ENCODE measurements around the gene DCN. TPM values are rescaled to one million over a fixed set of nuclear protein-coding genes. Genes with fewer than 3 reads are reported as not detected.

DCN gene
- polyA plus RNA-seq, 3 donors = 459 to 519 (median 484) TPM

DNA sequence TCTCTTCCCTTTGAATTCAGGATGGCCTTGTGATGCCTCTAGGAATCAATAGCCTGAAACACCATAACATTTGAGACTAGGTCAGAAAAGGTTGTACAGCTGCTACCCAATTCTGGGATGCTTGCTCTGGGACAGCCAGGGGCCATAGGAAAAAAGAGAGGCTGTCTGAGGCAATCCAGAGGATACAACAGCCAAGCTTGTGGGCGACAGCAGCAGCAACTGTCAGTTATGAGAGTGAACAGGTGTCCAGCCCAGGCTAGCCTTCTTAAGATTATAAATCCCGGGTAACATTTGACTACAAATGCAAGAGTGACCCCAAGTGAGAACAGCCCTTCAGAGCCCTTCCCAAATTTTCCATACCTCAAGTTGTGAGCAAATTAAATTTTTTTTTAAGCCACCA, 11.1 kb downstream of the DCN start:
- no peak for DNase-seq (ENCODE audit: extremely low read depth in 1 of 11, low read depth in 9 of 11, low spot score in 4 of 11)

DNA sequence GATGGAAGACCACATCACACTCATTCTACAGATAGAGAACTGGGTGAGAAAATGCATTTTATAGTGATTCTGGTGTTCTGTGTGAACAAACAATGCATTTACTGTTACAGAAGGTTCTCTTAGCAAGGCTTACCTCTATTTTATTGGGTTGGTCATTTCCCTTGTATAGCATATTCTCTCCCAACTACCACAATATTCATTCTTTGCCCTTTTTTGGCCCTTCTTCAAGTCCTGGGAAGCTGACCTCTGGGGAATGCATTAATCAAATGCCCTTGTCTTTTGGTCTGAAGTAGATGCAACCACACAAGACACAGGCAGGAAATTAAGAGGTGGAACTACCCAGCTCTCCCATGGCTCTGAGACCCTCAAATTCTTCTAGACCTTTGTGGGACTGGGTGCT, 19.5 kb downstream of the DCN start:
- no peak for DNase-seq (ENCODE audit: extremely low read depth in 1 of 11, low read depth in 9 of 11, low spot score in 4 of 11)

DNA sequence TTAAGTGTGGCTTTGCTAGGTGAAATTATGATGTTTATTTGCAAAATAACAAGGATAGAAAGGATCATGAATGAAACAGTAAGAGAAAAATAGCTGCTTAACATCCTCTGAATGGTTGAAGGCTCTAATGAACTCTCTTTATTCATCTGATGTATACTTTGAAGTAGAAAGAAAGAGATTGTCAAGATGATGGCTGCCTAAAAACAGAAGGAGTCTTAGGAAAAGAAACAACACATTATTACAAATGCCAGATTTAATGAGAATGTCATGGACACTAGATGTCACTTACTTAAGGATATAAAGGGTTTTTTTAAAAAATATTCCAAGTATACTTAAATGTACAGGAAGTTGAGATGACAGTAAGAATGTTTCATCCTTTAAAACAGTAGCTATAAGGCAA, 21.6 kb downstream of the DCN start:
- no peak for DNase-seq (ENCODE audit: extremely low read depth in 1 of 11, low read depth in 9 of 11, low spot score in 4 of 11)

DNA sequence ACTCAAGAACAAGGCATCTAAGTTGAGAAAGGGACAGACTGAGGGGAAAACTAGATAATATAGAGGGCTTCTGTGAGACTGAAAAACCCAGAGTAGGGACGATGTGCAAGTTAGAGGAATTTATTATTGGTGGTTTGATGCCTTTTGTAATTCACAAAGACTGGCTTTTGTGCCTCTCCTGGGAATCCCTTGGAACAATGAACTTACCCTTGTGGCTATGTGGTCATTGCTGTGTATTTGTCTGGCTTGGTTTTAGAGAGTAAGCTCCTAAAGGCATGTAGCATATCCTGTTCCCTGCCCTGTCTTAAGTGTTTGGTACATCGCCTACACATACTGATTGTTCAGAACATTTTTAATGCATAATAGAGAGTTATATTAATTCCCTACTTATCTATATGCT, 26.6 kb downstream of the DCN start:
- no peak for DNase-seq (ENCODE audit: extremely low read depth in 1 of 11, low read depth in 9 of 11, low spot score in 4 of 11)

DNA sequence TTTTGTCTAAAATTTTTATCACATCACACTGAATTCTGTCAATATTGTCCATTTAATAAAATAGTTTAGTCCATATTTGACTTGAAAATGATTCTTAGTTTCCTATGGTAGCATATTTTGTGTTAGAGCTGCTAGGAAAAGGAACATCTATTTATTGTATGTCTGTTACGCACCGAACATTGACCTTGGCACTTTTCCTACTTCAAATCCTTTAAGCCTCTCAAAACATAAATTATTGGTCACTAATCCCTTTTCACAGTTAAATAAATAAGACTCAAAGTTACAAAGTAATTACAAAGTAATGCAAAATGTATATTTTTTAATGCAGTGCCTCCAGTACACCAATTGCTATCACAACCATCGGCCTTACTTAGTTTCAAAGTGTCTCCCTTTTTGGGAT, 28.5 kb downstream of the DCN start:
- DNase-seq (ENCODE audit: extremely low read depth in 1 of 11, low read depth in 9 of 11, low spot score in 4 of 11) = no peak

DNA sequence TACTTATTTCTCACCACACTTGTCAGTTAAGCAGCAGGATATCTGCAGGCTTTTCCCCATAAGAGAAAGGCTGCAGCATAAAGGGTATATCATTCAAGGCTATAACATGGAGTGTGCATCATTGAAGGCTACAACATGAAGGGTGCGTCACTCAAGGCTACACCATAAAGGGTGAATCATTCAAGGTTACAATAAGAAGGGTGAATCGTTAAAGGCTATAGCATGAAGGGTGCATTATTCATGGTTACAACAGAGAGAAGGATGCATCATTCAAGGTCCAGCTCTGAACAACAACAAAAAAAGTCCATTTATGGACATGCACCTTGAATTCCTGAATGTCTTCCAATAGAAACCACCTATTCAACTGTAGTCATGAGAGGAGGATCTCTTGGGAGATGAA, 38.6 kb downstream of the DCN start:
- DNase-seq (ENCODE audit: extremely low read depth in 1 of 11, low read depth in 9 of 11, low spot score in 4 of 11) = no peak

DNA sequence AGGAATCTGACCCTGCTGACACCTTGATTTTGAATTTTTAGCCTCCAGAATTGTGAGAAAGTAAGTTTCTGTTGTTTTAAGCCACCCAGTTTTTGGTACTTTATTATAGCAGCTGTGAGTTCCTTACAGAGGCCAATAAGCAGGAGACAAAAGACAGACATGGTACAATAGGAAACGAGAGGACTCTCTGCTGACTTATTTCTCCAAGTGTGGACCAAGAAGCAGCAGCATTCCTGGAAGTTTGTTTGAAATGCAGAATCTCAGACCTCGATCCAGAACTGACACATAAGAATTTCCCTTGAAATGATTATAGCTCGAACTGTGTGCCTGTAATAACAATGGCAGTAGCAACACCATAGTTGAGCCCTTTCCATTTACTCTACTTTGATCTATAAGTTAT, 39.4 kb downstream of the DCN start:
- DNase-seq (ENCODE audit: extremely low read depth in 1 of 11, low read depth in 9 of 11, low spot score in 4 of 11) = no peak

DNA sequence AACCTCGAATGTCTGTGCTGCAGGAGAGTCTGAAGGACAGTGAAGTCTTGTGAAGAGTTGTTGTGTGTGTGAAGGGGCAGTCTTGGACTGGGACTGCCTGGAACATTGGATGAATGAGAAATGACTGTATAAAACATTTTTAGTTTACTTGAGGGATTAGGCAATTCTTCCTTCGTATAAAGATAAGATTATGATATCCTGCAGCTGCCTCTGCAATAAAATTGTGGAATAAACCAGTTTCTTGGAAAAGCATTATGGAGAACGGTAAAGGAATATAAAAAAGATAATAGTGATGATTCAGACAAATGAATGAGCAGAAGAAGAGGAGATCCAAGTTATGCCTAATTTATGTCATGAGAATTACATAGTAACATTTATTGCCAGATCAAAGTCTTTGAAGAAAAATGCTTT, 40.4 kb downstream of the DCN start:
- peak in 4 of 11 donors; percentile 19 to 58 (median 52) for DNase-seq (ENCODE audit: extremely low read depth in 1 of 11, low read depth in 9 of 11, low spot score in 4 of 11)

DNA sequence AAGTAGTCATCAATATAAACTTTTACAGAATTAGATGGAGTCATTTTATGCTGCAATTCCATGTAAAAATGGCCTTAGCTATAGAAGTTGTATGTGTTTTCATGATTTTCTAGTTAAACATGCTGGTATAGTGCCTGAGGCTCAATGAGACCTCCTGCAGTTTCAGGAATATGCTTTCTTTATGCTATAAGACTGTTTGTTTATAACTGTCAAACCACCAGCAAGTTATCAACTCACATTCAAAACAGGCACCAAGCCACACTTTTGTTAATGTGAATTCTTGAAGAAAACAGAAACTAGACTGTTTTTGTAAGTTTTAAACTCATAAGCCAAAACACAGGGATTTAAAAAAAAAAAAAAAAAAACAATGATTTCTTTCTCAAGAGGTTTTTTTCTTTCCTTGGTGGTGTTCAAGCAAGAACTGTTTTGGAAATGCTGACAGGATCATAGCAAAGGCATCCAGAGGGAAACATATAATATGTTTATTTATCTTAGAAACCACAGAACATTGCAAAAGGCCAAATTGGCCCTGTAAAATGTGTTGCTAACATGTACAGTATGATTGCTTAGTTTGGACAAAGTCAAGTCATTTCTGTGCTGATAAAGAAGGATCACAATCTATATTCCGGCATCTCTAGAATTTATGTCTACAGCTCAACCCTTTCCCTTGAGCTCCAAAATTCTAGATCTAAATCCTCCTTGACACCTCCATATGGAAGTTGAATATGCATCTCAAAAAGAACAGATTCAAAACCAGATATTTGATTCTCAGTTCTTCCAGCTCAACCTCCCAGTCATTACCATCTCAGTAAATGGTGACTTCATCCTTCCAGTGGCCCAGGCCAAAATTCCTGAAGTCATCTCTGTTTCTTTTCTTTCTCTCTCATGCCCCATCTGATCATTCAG, 42.3 kb downstream of the DCN start:
- DNase-seq (ENCODE audit: extremely low read depth in 1 of 11, low read depth in 9 of 11, low spot score in 4 of 11) = peak in 4 of 11 donors; percentile 13 to 48 (median 34)

DNA sequence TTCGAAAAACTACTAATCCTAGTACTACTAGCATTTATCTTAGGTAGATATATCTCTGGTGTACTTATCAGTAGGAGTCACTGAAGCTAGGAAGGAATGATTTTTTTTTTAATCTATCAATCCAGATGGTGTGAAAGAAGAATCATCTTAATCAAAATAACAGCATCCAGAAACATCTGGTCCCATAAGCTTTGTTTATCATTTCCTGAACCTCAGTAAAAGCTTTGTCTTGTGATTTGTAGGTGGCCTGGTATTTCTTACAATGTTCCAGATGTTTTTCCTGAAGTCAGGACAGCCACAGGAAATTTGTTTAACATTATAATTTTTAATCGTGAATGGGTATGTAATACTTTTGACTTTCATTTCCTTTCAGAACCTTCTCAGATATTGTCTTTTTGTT, 43.3 kb downstream of the DCN start:
- DNase-seq (ENCODE audit: extremely low read depth in 1 of 11, low read depth in 9 of 11, low spot score in 4 of 11) = no peak

DNA sequence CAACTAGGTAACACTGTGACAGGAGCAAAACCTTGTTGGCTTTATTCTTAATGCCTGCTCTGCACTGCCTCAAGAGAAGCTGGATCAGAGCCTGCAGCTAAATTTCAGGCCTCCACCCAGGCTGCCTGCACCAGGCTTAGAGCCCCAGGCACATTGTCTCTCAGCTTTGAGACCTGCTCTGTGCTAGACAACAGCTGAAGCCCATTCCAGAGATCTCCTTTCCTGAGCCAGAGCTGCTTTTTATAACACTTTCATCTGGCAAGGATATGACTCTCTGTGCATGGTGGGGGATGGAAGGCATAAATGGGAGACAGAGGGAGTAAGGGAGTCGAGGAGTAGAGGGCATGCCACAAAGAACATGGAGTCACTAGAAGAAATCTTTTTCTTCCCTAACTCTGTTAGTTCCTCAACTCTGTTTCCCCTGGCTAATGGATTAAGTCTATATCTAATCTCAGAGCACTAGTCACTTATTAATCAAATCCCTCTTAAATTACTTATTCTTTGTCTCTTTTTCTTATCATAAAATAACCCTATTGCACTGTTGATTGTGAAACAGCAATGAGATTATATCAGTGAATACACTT, 44.2 kb downstream of the DCN start:
- DNase-seq (ENCODE audit: extremely low read depth in 1 of 11, low read depth in 9 of 11, low spot score in 4 of 11) = no peak

DNA sequence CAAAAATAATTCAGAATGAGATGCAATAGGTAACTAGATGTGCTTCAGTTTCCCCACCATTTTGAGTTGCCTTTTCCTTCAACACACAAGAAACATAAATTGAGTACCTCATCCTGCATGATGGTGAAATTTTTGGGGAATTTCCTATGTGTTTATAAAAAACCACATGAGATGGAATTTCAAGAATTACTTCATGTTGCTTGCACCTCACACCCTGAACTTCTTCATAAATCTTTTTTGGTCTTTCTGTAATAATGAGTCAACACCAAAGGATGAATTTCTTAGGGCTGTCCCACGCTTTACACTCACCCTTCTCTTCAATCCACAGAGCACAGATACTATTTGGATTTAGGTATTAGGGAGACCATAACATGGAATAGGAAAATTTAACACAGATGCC, 48.7 kb downstream of the DCN start:
- no peak for DNase-seq (ENCODE audit: extremely low read depth in 1 of 11, low read depth in 9 of 11, low spot score in 4 of 11)

DNA sequence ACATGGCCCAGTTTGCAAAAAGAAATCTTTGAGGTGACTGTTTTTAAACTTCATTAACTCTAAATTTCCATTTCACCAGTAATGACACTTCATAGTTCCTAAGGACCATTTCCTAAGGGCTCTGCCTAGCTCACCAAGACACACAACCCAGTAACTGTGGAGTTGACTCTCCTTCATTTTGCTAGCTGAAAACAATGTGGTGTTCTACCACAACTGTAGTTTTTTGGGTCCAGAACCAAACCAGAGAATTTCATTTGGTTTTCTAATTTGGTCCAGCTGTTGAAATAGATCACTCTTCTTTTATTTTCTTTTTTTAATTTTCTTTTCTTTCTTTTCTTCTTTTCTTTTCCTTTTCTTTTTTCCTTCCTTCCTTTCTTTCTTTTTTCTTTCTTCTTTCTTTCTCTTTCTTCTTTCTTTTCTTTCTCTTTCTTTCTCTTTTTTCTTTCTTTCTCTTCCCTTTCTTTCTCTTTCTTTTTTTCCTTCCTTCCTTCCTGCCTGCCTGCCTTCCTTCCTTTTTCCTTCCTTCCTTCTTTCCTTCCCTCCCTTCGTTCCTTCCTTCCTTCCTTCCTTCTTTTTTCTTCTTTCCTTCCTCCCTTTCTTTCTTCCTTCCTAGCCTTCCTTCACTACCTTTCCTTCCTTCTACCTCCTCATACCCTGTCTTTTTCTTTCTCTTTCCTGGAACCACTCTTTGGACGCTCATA, 52.8 kb downstream of the DCN start:
- no peak for DNase-seq (ENCODE audit: extremely low read depth in 1 of 11, low read depth in 9 of 11, low spot score in 4 of 11)

DNA sequence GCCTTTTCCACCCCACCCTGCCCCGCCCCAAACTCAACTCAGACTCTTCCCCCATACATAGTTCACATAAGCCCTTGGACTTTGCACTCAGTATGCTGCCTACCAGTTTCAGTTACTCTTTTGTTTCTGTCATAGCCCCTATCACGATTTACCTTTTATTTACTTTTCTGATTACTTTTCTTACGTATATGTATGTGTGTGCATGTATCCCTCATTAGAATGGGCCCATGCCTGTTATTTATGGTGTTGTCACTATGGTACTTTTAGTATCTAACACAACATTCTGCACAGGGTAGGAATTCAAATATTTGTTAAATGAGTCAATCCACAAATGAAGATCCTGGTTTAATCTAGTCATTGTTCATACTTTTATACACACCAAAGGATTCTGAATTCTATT, 54.9 kb downstream of the DCN start:
- DNase-seq (ENCODE audit: extremely low read depth in 1 of 11, low read depth in 9 of 11, low spot score in 4 of 11) = no peak

DNA sequence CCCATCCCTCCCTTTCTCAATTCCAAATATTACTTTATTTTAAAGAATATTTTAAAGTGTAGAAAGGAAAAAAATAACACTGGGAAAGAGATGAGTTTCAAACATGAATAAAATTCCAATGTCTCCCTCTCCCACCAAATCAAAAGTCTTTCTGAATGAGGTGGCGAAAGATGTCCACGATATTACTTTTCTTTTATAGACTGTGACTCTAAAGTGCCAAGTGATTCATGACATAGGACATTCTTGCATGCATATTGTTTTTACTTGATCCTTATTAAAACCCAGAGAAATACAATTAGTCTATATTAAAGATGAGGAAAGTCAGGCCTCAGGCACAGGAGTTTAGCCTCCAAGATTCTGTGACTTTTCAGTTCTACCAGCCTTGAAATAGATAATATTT, 55.3 kb downstream of the DCN start:
- no peak for DNase-seq (ENCODE audit: extremely low read depth in 1 of 11, low read depth in 9 of 11, low spot score in 4 of 11)

DNA sequence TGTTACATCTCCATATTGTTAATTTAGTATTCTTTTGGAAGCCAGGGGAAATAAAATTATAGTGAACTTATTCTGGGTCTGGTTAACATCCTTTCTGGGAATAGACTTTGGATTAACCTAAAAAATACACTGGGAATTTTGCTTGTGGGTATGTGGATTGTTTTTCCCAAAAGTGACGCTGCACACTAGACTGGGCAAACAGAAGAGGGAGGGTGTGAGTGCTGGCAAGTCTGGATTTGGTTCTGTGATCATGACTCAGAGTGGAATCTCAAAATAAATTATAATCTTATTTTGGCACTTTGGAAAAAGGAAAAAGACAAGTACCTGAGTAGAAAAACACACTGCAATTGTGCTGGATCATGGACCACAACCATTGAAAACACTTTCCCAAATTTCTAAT, 56.1 kb downstream of the DCN start:
- DNase-seq (ENCODE audit: extremely low read depth in 1 of 11, low read depth in 9 of 11, low spot score in 4 of 11) = no peak

DNA sequence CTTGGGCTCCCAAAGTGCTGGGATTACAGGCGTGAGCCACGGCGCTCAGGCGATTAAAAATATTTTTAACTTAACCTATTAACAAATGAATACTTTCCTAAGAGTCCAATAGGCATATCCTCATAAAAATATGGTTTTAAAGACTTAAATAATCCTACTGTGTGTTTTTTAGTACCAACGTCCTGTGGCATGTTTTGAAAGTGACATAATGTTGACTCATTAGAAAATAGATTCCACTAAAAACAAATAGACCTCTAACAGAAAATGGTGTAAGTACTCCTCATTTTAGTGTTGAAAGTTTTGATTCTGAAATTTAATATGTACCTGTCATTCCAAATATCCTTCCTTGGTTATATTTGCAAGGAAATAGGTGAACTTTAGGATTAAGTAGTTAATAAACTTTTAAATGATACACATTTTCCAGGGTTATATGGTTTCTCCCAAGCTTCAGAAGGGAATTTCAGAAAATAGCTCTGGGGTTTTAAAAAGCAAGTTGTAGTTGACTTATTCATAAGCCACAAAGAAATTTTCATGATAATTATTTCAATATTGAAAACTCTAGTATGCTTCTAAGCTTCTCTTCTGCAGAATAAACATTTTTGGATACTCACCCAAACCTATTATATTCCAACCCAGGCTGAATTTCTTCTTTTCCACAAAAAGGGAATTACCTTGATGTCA, 59.2 kb downstream of the DCN start:
- no peak for DNase-seq (ENCODE audit: extremely low read depth in 1 of 11, low read depth in 9 of 11, low spot score in 4 of 11)

DNA sequence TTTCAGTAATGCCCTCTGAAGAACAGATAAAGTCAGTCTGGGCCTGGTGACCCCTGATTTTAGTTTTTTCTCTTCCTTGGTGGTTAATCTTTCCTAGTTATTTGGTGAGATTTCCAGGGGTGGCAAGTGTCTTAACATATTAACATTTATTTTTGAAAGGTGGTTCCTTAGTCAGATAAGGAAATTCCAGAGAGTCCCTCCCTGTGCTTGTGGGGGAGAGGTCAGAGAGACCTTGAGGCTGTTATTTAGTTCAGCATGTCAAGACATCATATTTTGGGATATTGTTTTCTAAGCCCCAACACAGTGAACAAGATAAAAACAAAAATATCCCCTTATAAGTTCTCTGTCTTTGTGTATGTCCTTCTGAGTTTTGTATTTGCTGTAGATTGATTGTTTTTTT, 61.8 kb downstream of the DCN start:
- no peak for DNase-seq (ENCODE audit: extremely low read depth in 1 of 11, low read depth in 9 of 11, low spot score in 4 of 11)

DNA sequence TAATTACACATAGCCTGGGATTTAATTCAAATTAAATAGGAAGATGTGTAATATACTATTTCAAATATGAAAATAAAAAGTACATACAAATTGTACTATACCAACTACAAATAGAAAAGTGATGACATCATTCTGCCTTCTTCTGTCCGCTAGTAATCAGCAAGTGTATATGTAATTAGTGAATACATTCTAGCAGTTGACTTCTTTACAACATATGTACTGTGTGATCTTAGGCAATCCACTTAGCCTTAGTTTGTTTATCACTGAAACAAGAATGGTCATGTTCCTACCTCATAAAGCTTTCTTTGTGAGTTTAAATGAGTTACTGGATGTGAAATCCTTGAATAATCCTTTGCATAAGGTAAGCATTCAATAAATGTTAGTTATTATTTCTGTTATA, 63.5 kb downstream of the DCN start:
- DNase-seq (ENCODE audit: extremely low read depth in 1 of 11, low read depth in 9 of 11, low spot score in 4 of 11) = no peak

DNA sequence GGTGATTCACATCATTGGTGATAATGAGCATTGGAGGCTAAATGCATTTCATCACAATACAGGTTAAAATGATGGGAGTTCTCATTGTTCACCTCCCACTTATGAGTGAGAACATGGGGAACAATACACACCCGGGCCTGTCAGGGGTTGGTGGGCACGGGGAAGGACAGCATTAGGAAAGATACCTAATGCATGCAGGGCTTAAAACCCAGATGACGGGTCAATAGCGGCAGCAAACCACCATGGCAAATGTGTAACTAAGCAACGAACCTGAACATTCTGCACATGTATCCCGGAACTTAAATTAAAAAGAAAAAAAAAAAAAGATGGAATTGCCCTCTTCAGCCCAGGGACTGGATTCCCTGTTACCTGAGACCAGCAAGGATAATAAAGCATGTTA, 69.0 kb downstream of the DCN start:
- no peak for DNase-seq (ENCODE audit: extremely low read depth in 1 of 11, low read depth in 9 of 11, low spot score in 4 of 11)
